ENCODE results near the gene PRR33.

The PRR33 gene

DNA sequence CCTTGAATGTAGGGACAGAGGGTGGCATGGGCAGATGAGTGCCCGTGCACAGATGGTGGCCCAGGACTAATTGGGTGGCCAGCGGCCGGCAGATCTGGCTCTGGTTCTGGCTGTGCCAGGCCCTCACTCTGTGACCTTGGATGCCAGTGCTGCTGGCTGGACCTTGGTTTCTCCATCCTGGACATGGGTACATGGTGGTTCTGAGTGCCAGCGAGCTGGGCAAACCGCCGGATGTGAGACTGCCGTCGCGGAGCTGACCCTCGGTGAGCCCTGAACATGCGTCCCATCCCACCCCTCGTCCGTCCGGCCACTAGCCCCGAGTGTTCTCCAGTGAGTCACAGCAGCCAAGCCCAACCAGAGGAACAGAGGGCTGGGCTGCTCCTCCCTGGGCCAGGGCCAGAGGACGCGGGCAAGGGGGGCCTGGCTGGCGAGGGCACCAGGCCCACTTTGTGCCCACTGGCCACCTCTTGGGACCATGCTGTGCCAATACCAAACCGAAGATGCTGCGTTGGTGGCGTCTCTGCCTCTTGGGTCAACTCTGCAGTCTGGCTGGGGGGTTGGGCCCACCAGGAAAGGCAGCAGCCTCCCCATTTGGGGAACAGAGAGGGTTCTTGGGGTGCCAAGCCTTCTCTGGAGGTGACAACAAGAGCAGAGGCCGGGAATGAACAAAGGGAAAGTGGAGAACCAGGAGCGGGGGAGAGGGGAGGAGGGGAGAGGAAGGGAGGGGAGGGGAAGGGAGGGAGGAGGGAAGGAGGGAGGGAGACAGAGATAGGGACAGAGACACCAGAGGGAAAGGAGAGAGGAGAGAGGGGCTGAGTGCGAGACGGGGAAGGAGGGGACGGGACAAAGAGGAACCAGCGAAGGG lies 28.1 kb downstream of the PRR33 start:
- no peak overlapping the region for H3K4me3 ChIP-seq (IDR thresholded peaks at IDR 0.05; ENCODE audit: insufficient read depth, low read depth, low read length)
- TF ChIP-seq, protein P1, sequence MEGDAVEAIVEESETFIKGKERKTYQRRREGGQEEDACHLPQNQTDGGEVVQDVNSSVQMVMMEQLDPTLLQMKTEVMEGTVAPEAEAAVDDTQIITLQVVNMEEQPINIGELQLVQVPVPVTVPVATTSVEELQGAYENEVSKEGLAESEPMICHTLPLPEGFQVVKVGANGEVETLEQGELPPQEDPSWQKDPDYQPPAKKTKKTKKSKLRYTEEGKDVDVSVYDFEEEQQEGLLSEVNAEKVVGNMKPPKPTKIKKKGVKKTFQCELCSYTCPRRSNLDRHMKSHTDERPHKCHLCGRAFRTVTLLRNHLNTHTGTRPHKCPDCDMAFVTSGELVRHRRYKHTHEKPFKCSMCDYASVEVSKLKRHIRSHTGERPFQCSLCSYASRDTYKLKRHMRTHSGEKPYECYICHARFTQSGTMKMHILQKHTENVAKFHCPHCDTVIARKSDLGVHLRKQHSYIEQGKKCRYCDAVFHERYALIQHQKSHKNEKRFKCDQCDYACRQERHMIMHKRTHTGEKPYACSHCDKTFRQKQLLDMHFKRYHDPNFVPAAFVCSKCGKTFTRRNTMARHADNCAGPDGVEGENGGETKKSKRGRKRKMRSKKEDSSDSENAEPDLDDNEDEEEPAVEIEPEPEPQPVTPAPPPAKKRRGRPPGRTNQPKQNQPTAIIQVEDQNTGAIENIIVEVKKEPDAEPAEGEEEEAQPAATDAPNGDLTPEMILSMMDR (conservative IDR thresholded peaks at IDR 0.05; ENCODE audit: low read depth, low read length): no peak
- no peak overlapping the region for H3K9ac ChIP-seq
- H3K4me1 ChIP-seq (ENCODE audit: low read depth, poor library complexity, severe bottlenecking): no peaks in the 10 kb centered on the region
- no peaks in the 10 kb centered on the region for H3K79me2 ChIP-seq (ENCODE audit: insufficient read depth, low read depth)
- H3K4me2 ChIP-seq: no peak overlapping the region
- no peaks in the 10 kb centered on the region for H3K36me3 ChIP-seq (ENCODE audit: insufficient read depth)
- H2AFZ ChIP-seq (ENCODE audit: low read depth): no peak overlapping the region
- H3K27me3 ChIP-seq (ENCODE audit: insufficient read depth, low read depth): peaks cover 88% of the 10 kb centered on the region
- H3K27ac ChIP-seq: no peak overlapping the region
- H4K20me1 ChIP-seq (ENCODE audit: insufficient read depth): no peaks in the 10 kb centered on the region

DNA sequence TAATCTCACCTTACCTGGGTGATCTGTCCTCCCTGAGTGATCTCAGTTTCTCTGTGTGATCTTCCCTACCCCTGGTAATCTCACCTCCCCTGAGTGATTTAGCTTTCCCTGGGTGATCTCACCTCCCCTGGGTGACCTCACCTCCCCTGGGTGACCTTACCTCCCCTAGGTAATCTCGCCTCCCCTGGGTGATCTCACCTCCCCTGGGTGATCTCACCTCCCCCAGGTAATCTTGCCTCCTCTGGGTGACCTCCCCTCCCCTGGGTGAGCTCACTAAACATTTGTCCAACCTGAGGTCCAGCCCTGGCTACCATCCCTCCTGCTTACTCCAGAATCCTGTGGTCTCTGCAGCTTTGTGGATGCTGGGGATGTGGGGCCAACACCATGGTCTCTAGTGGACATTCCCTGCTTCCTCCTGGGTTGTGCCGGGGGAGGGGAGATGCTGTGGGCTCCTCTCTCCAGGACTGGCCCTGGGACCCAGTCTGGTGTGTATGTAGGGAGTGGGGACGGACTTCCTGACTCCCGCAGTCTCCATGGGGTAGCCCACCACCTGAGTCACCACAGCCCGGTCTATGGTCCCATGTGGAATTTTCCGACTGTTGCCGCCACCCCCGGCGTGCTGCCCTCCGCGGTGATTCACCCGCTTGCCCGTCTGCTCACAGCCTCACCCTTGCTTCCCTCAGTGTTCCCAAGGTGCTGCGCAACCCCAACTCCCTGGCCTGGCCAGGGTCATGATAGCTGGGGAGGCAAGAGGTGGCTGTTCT lies 28.9 kb downstream of the PRR33 start:
- no peak overlapping the region for H3K4me3 ChIP-seq (IDR thresholded peaks at IDR 0.05; ENCODE audit: insufficient read depth, low read depth, low read length)
- H3K27me3 ChIP-seq (ENCODE audit: insufficient read depth, low read depth): peaks cover 87% of the 10 kb centered on the region
- no peak overlapping the region for H3K4me2 ChIP-seq
- no peak overlapping the region for H3K9ac ChIP-seq
- H3K4me1 ChIP-seq (ENCODE audit: low read depth, poor library complexity, severe bottlenecking): no peaks in the 10 kb centered on the region
- no peaks in the 10 kb centered on the region for H3K36me3 ChIP-seq (ENCODE audit: insufficient read depth)
- H4K20me1 ChIP-seq (ENCODE audit: insufficient read depth): no peaks in the 10 kb centered on the region
- TF ChIP-seq, protein P1 (conservative IDR thresholded peaks at IDR 0.05; ENCODE audit: low read depth, low read length): no peak
- H2AFZ ChIP-seq (ENCODE audit: low read depth): no peak overlapping the region
- no peaks in the 10 kb centered on the region for H3K79me2 ChIP-seq (ENCODE audit: insufficient read depth, low read depth)
- H3K27ac ChIP-seq: no peak overlapping the region

DNA sequence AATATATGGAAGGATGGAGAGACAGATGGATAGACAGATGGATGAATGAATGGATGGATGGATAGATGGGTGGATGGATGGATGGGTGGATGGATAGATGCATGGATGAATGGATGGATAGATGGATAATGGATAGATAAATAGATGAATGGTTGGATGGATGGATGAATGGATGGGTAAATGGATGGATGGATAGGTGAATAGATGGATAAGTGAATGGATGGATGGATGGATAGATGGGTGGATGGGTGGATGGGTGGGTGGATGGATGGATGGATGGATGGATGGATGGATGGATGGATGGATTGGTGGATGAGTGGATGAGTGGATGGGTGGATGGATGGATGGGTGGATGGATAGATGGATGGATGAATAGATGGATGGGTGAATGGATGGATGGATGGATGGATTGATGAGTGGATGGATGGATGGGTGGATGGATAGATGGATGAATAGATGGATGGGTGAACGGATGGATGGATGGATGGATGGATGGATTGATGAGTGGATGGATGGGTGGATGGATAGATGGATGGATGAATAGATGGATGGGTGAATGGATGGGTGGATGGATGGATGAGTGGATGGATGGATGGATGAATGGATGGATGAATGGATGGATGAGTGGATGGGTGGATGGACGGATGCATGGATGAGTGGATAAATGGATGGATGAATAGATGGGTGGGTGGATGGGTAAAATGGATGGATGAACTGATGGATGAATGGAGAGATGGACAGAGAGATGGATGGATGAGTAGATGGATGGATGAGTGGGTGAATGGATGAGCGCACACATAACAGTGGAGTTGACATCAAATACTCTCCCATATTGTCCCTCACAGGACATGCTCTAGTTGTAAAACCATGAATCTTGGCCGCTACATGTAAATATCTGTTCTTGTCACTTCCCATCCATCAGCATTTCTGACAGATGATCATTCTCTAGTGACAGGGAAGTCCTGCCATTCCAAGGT lies 30.0 kb downstream of the PRR33 start:
- no peak overlapping the region for H2AFZ ChIP-seq (ENCODE audit: low read depth)
- no peaks in the 10 kb centered on the region for H3K36me3 ChIP-seq (ENCODE audit: insufficient read depth)
- no peaks in the 10 kb centered on the region for H4K20me1 ChIP-seq (ENCODE audit: insufficient read depth)
- H3K4me1 ChIP-seq (ENCODE audit: low read depth, poor library complexity, severe bottlenecking): no peaks in the 10 kb centered on the region
- H3K4me2 ChIP-seq: no peak overlapping the region
- H3K79me2 ChIP-seq (ENCODE audit: insufficient read depth, low read depth): no peaks in the 10 kb centered on the region
- H3K9ac ChIP-seq: no peak overlapping the region
- no peak overlapping the region for H3K4me3 ChIP-seq (IDR thresholded peaks at IDR 0.05; ENCODE audit: insufficient read depth, low read depth, low read length)
- H3K27me3 ChIP-seq (ENCODE audit: insufficient read depth, low read depth): peaks cover 92% of the 10 kb centered on the region
- H3K27ac ChIP-seq: no peak overlapping the region
- TF ChIP-seq, protein P1 (conservative IDR thresholded peaks at IDR 0.05; ENCODE audit: low read depth, low read length): no peak

DNA sequence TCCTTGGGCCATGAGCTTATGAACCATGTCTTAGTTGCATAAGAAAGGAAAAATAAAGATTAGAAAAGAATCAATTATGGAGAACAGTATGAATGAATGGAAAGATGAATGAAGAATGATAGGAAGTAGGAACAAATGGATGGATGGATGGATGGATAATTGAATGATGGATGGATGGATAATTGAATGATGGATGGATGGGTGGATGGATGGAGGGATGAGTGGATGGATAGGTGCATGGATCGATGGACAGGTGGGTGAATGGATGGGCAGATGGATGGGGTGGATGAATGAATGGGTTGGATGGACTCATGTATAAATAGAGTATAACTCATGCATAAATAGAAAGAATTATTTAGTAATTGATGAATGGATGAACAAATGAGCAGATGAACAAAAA lies 31.6 kb downstream of the PRR33 start:
- Histone ChIP-seq H3K4me1 (ENCODE audit: low read depth, poor library complexity, severe bottlenecking) (peaks cover 1% of the 10 kb centered on the region), H3K4me2 (no peak overlapping the region), H3K27ac (no peak overlapping the region), H3K9ac (no peak overlapping the region), H3K36me3 (ENCODE audit: insufficient read depth) (no peaks in the 10 kb centered on the region), H3K4me3 (IDR thresholded peaks at IDR 0.05; ENCODE audit: insufficient read depth, low read depth, low read length) (no peak overlapping the region), H4K20me1 (ENCODE audit: insufficient read depth) (no peaks in the 10 kb centered on the region), H3K79me2 (ENCODE audit: insufficient read depth, low read depth) (no peaks in the 10 kb centered on the region), H2AFZ (ENCODE audit: low read depth) (no peak overlapping the region), H3K27me3 (ENCODE audit: insufficient read depth, low read depth) (peaks cover 91% of the 10 kb centered on the region)
- TF ChIP-seq, protein P1 (conservative IDR thresholded peaks at IDR 0.05; ENCODE audit: low read depth, low read length): no peak
